Measurements from ENCODE around the gene SEMA3A. TPM values are rescaled to one million over a fixed set of nuclear protein-coding genes. Genes with fewer than 3 reads are reported as not detected.

Gene SEMA3A
- total RNA-seq, 2 experiments from 2014 or later, result 3.2 to 3.3 TPM

DNA sequence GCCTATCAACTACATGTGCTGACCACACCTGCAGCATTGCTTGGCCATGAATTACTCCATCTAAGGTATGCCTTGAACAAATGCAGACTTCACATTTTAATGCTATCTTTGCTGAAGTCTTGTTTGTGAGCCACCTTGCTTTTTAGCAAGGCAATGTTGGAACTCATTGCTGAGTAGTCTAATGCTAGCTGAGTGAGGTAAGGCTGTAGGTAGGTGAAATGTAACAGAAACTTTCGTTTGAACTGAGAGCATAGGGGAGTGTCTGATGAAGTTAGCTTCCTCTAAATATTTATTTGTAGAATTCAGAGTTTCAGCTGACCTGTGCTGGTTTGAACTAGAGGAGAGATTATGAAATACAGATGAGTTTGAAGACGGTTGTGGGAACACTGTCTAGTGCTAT lies 238.5 kb downstream of the SEMA3A start:
- DNase-seq, result no peak
- Mint-ChIP-seq H3K9me3 (no peaks in the 10 kb centered on the region), H3K27ac (no peak overlapping the region), H3K27me3 (peaks cover 13% of the 10 kb centered on the region), H3K4me1 (no peaks in the 10 kb centered on the region), H3K36me3 (no peaks in the 10 kb centered on the region), H3K4me3 (no peak overlapping the region)
- POLR2A ChIA-PET, result no interaction called here
- ATAC-seq (ENCODE audit: low read depth), result no peak

DNA sequence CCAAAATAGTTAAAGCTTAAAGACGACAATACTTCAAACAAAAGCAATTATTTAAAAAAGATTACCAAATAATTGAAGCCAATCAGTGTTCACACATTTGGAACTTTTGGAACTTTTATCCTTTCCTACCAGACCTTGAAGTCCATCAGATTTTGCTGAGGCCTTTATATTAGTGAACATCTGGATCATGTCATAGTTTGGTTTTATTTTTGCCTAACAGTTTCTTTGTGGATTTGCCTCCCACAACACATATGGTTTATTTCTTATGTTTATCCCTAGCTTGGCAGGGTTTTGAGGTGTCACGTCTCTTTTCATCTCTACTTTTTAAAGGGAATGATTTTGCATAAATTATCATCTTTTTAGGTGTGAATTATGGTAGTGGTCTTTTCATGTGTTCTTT lies 242.4 kb downstream of the SEMA3A start:
- POLR2A ChIA-PET, result no interaction called here
- no peak for ATAC-seq (ENCODE audit: low read depth)

DNA sequence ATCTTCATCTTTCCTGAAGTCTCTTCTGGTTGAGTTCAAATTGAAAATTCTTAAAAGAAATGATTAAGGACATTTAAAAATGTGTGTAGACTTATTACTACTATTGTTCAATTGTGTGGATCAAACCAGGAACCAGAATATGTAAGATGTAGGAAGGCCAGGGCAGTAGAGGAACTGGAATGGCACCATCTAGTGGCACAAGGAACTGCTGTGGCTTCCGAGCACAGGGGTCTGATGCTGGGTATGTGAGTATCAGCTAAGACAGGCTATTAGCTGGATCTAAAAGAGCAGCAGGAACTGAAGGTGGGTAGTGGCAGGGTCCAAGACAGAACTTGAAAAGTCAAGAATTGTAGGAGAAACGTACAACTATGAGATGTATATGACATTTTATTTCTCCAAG lies 247.3 kb downstream of the SEMA3A start:
- Mint-ChIP-seq H3K4me3 (no peak overlapping the region), H3K4me1 (no peaks in the 10 kb centered on the region), H3K36me3 (no peaks in the 10 kb centered on the region), H3K27me3 (peaks cover 10% of the 10 kb centered on the region), H3K9me3 (no peaks in the 10 kb centered on the region), H3K27ac (no peak overlapping the region)
- DNase-seq, result no peak
- ATAC-seq (ENCODE audit: low read depth), result peak; percentile 45
- POLR2A ChIA-PET, result no interaction called here

More for the DNA sequence above, 242.4 kb downstream of the SEMA3A start:
- Mint-ChIP-seq H3K9me3 (no peaks in the 10 kb centered on the region), H3K36me3 (no peaks in the 10 kb centered on the region), H3K27me3 (peaks cover 17% of the 10 kb centered on the region), H3K4me3 (no peak overlapping the region), H3K4me1 (no peaks in the 10 kb centered on the region), H3K27ac (no peak overlapping the region)
- no peak for DNase-seq

DNA sequence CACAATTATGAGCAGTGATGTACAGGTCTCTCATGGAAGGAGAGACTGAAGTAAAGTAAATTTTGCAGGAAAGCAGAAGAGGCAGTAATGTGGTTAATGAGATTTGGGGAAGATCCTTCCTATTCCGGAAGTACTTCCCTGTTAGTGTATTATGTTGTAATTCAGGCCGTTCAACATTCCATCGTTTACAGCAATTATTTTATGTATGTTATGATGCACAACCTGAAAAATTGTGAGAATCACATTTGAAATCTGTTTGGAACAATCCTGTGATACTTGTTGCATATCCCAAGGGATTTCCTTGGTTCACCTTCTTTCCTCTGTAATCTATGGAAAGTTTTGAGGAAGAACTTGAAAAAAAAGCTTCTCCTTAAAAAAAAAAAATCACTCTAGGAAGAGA lies 247.8 kb downstream of the SEMA3A start:
- ATAC-seq (ENCODE audit: low read depth), result no peak
- no peaks in the 10 kb centered on the region for H3K36me3 Mint-ChIP-seq
- H3K9me3 Mint-ChIP-seq, result no peaks in the 10 kb centered on the region
- no peaks in the 10 kb centered on the region for H3K4me1 Mint-ChIP-seq
- no peak for DNase-seq
- no peak overlapping the region for H3K4me3 Mint-ChIP-seq
- no peak overlapping the region for H3K27ac Mint-ChIP-seq
- H3K27me3 Mint-ChIP-seq, result peaks cover 10% of the 10 kb centered on the region
- POLR2A ChIA-PET, result no interaction called here

DNA sequence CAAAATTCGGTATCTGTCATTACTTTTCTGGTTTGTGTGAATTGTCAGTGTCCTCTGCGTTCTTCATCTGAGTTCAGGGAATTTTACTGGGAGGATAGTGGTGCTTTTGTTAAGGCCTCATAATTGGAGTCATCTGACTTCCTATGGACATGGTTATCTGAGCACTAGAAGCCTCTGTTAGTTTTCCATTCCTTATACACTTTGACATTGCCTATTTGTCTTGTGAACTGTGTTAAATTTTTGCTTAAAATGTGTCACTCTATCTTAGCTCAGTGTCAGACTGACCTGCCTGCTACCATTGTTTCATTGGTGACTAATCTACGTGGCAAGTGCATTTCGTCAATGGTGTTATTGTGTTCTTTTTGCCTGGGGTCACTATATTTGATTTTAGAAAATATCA lies 253.3 kb downstream of the SEMA3A start:
- Mint-ChIP-seq H3K27ac (no peak overlapping the region), H3K4me1 (no peaks in the 10 kb centered on the region), H3K9me3 (no peaks in the 10 kb centered on the region), H3K27me3 (no peaks in the 10 kb centered on the region), H3K36me3 (no peaks in the 10 kb centered on the region), H3K4me3 (no peak overlapping the region)
- ATAC-seq (ENCODE audit: low read depth) (no peak), DNase-seq (no peak)
- POLR2A ChIA-PET, result no interaction called here

DNA sequence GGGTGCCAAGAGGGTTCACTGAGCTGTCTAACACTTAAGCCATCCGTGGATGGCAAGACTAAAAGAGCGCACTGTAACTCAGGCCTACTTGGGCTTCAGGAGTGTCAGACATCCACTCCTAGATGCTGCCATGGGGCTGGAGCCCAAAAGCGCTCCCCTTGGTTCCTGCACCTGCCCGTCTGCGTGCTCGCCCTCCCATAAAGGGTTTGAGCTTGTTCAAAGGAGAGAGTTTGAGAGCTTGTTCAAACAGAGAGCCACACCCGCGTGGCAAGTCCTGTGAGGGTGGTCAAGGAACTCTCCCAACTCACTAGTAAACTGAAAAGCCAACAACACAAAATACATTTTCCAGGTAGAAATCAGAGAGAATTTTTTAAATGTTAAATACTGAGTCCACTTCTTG lies 256.7 kb downstream of the SEMA3A start:
- no peak overlapping the region for H3K27ac Mint-ChIP-seq
- no peak overlapping the region for H3K4me3 Mint-ChIP-seq
- no peak for DNase-seq
- no peaks in the 10 kb centered on the region for H3K36me3 Mint-ChIP-seq
- H3K4me1 Mint-ChIP-seq, result peaks cover 2% of the 10 kb centered on the region
- POLR2A ChIA-PET, result no interaction called here
- no peaks in the 10 kb centered on the region for H3K9me3 Mint-ChIP-seq
- ATAC-seq (ENCODE audit: low read depth), result no peak
- peaks cover 4% of the 10 kb centered on the region for H3K27me3 Mint-ChIP-seq

DNA sequence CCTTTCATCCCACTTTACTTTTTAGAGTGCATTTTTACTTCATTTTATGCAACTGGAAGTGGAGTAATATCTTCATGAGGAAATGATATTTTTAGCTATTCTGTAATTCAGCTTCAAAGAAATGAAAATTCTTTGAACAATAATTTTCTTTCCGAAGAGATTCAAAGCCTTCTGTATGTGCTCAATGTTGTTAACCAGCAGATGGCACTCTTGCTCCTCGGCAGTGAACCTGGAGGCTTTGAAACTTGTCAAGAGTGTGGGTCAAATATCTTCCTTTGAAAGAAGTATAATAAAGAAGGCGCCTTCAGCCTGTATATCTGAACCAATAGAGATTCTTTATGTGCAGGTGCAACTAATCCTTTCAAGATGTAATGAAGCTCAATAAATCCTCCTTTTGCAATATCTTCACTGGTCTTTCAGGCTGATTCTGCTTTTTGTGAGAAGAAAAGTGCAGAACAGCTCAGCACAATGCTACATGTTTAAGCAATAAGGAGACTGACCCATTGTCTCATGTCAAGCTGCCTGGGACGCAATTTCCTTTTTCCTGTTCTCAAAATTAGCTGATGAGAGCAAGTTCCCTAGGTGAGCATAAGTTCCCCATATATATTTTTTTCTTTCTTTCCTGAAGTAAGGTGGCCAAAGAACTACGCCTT lies 258.4 kb downstream of the SEMA3A start:
- DNase-seq (peak; percentile 33), ATAC-seq (ENCODE audit: low read depth) (peak; percentile 52)
- Mint-ChIP-seq H3K27ac (no peak overlapping the region), H3K9me3 (no peaks in the 10 kb centered on the region), H3K36me3 (no peaks in the 10 kb centered on the region), H3K4me3 (no peak overlapping the region), H3K27me3 (peaks cover 4% of the 10 kb centered on the region), H3K4me1 (peaks cover 2% of the 10 kb centered on the region)
- POLR2A ChIA-PET, result no interaction called here

DNA sequence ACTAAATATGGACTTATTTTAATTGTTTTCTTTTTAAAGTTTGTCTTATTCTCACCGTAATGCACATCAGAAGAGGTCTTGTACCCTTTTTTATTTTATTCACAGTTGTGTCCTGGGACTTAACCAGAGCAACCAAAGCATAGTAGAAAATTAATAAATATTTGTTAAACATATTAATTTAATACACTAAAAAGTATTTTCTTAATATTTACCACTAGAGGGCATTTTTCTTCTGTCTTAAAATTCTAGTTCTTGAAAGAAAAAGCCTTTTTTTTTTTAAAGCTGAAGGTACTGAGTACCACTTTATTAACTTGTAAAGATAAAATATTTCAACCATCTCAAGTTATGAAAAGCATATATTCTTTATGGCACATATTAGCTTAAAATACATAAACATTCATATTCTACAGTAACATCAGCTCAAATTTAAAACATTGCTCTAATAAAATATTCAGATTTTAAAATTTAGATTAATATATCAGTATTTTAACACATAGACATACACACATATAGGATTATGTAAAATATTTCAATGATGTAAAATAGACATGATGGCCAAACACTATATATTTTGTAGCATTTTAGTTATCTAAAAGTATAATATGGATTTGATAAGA lies 260.4 kb downstream of the SEMA3A start:
- no peak for DNase-seq
- POLR2A ChIA-PET, result no interaction called here

DNA sequence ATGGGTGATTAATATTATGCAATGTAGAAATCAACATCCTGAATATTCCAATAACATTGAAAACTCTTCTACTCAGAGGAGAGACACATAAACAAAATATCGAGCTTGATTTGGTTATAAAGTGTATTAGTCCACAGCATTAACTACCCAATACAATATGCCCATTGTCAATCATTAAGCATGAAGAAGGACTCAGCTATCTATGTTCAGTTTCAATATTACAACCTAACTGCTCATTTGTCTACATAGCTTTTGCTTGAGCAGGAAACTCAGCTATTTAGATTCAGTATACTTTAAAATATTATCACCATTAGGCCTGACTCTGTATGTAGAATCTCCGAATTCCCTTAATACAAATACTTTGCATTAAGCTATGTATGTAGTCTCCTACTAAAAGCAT lies 262.6 kb downstream of the SEMA3A start:
- POLR2A ChIA-PET, result no interaction called here
- Mint-ChIP-seq H3K4me1 (peaks cover 2% of the 10 kb centered on the region), H3K36me3 (no peaks in the 10 kb centered on the region), H3K27me3 (peaks cover 4% of the 10 kb centered on the region), H3K4me3 (no peak overlapping the region), H3K9me3 (no peaks in the 10 kb centered on the region), H3K27ac (no peak overlapping the region)
- ATAC-seq (ENCODE audit: low read depth), result no peak
- DNase-seq, result no peak

More for the DNA sequence above, 260.4 kb downstream of the SEMA3A start:
- Mint-ChIP-seq H3K9me3 (no peaks in the 10 kb centered on the region), H3K27ac (no peak overlapping the region), H3K4me1 (peaks cover 2% of the 10 kb centered on the region), H3K36me3 (no peaks in the 10 kb centered on the region), H3K27me3 (peaks cover 4% of the 10 kb centered on the region), H3K4me3 (no peak overlapping the region)
- no peak for ATAC-seq (ENCODE audit: low read depth)

DNA sequence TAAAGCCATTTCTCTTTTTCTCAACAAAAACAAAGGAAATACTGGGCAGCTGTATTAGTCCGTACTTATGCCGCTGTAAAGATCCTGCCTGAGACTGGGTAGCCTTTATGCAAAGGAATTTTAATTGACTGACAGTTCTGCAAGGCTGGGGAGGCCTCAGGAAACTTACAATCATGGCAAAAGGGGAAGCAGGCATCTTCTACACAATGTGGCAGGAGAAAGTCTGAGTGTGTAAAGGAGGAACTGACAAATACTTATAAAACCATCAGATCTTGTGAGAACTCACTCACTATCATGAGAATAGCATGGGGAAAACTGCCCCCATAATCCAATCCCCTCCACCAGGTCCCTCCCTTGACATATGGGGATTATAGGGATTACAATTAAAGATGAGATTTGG lies 264.3 kb downstream of the SEMA3A start:
- Mint-ChIP-seq H3K9me3 (no peaks in the 10 kb centered on the region), H3K4me3 (no peak overlapping the region), H3K27me3 (peaks cover 2% of the 10 kb centered on the region), H3K4me1 (no peaks in the 10 kb centered on the region), H3K36me3 (no peaks in the 10 kb centered on the region), H3K27ac (no peak overlapping the region)
- DNase-seq (no peak), ATAC-seq (ENCODE audit: low read depth) (no peak)
- POLR2A ChIA-PET, result no interaction called here

DNA sequence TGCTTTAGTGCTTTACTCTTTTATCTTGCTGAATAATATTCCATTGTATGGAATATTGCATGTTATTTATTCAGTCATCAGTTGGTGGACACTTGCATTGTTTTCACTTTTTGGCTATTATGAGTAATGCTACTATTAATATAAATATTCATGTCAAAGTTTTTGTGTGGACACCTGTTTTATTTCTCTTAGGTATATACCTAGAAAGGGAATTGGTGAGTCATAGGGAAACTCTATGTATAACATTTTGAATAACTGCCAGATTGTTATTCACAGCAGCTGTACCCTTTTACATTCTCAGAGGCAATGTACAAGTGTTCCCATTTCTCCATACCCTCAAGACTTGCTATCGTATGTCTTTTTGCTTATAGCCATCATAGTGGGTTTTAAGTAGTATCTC lies 268.7 kb downstream of the SEMA3A start:
- DNase-seq, result no peak
- Mint-ChIP-seq H3K4me3 (no peak overlapping the region), H3K4me1 (no peaks in the 10 kb centered on the region), H3K9me3 (no peaks in the 10 kb centered on the region), H3K27ac (no peak overlapping the region), H3K27me3 (no peaks in the 10 kb centered on the region), H3K36me3 (no peaks in the 10 kb centered on the region)
- ATAC-seq (ENCODE audit: low read depth), result no peak
- POLR2A ChIA-PET, result no interaction called here

DNA sequence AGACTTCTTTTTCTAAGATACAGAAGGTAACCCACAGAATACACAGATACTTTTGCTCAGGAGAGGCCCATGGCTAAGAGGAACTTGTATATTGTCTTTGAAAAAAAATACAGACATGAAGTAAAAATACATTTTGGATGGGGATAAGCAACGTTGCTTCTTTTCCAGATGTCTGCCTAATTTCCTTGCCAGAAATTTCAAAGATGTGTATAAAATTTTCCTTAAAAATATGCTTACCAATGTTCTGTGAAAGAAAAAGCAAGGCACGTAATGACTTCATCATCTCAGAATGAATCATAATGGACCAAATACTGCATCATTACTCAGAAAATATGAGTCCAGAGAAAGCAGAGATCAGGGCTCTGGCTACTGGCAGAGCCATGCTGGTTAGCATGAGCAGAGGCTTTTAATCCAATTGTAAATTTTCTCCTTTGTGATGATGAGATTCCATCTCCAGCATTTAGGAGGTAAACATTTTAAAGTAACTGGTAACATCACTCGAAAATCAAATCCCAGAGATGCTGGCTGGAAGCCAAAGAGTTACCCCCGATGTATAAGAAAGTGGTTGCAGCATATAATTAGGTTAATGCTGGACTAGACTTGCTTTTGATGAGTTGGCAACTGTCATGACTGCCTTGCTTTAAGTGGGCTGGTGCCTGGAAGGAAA lies 272.5 kb downstream of the SEMA3A start:
- ATAC-seq (ENCODE audit: low read depth), result no peak
- H3K36me3 Mint-ChIP-seq, result no peaks in the 10 kb centered on the region
- no peak overlapping the region for H3K4me3 Mint-ChIP-seq
- H3K4me1 Mint-ChIP-seq, result no peaks in the 10 kb centered on the region
- no peaks in the 10 kb centered on the region for H3K9me3 Mint-ChIP-seq
- POLR2A ChIA-PET, result no interaction called here
- no peak for DNase-seq
- H3K27me3 Mint-ChIP-seq, result no peaks in the 10 kb centered on the region
- H3K27ac Mint-ChIP-seq, result no peak overlapping the region

DNA sequence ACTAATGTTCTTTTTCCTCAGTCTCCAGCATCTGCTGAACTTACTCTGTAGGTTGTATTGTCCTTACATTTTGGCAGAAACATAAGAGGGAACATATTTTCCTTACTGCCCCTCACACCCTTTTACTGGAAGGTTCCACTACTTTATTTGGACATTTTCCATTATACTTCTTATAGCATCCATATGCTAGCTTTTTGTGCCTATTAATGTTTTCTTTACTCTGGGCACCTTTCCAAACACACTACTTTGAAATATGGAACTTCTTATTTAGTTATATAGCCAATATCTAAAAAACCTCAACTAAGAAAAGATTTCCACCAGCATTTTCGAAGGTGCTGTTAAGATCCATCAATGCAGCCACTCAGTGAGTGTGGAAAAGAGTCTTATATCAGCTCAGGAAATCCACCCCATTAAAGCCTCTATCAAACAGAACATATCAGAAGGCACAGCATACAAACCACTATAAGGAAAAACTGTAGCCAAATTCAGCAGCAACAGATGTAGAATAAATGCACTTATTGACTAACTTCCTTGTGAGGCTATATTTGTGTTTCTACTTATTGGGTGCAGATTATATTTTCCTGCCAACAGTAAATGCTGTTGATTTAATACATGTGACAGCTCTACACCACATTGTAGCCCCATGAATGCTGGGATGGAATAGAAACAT lies 273.2 kb downstream of the SEMA3A start:
- DNase-seq (no peak), ATAC-seq (ENCODE audit: low read depth) (no peak)
- H3K4me3 Mint-ChIP-seq, result no peak overlapping the region
- no peaks in the 10 kb centered on the region for H3K9me3 Mint-ChIP-seq
- POLR2A ChIA-PET, result no interaction called here
- H3K27ac Mint-ChIP-seq, result no peak overlapping the region
- H3K4me1 Mint-ChIP-seq, result no peaks in the 10 kb centered on the region
- H3K27me3 Mint-ChIP-seq, result no peaks in the 10 kb centered on the region
- no peaks in the 10 kb centered on the region for H3K36me3 Mint-ChIP-seq

DNA sequence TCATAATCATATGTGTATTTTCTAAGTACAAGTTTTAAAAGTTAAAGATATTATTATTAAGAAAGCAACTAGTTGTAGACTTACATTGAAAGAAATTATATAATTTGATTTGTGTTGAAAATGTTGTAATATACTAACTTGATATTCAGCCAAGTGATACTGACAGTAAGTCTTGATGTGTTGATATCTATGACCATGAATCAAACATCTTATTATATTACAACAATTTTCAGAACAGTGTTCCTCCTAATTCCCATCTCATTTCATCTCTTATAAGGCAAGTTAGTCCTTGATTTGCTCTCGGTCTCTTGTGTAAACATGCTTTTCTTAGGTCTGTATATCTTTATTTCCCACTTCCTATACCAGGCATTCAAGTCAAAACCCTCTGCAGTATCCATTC lies 276.4 kb downstream of the SEMA3A start:
- H3K27me3 Mint-ChIP-seq, result no peaks in the 10 kb centered on the region
- no peaks in the 10 kb centered on the region for H3K36me3 Mint-ChIP-seq
- H3K4me1 Mint-ChIP-seq, result no peaks in the 10 kb centered on the region
- H3K27ac Mint-ChIP-seq, result no peak overlapping the region
- no peak overlapping the region for H3K4me3 Mint-ChIP-seq
- peaks cover 2% of the 10 kb centered on the region for H3K9me3 Mint-ChIP-seq
- POLR2A ChIA-PET, result no interaction called here
- DNase-seq (no peak), ATAC-seq (ENCODE audit: low read depth) (no peak)
